GM21723 (cell line): ENCODE results near the gene ZBTB22.
"Not testable (repeated sequence)": the region's sequence is repeated elsewhere in the genome, so short reads cannot be mapped to it uniquely, and the experiment has no call there.

Experiments
- ATAC-seq: cut with Tn5 transposase; IDR thresholded peaks from one replicate; pipeline ENCODE4 v1.9.1; 2021; ENCODE audit warnings: mild to moderate bottlenecking, moderate library complexity; ENCODE audit not compliant: unreplicated experiment

The ZBTB22 gene

DNA sequence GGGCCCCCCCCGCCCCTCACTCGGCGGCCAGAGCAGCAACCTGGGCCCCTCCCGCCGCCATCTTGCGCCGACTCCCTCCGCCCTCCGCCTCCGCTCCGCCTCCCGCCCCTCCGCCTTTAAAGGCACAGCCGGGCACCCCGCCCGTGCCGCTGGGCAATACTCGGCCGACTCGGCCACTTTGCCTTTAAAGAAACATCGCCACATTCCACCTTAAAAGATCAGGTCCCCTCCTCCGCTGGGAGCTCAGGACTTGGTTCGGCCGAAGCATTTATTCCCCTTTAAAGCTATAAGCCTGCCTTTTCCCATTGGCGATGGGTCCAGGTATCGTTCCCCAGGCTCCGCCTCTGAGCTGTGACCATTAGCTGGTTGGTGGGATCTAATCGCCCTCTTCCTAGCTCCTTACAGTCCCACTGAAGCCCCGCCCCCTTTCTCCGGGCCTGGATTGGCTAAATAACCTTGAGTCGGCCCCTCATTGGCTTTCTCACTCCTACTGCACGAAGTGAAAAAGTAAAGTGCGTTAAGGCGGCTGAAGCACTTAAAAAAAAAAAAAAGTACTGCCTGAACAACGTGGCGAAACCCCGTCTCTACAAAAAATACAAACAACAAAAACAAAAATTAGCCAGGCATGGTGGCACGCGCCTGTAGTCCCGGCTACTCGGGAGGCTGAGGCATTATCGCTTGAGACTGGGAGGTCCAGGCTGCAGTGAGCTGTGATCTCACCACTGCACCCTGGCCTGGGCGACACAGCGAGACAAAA lies at the start of gene ZBTB22:
ZBTB22 (minus strand) TSS at position 76 of the 757 bp plus-strand sequence. CDS start 828 bp downstream, outside the sequence.
- ATAC-seq: peak; percentile 39

DNA sequence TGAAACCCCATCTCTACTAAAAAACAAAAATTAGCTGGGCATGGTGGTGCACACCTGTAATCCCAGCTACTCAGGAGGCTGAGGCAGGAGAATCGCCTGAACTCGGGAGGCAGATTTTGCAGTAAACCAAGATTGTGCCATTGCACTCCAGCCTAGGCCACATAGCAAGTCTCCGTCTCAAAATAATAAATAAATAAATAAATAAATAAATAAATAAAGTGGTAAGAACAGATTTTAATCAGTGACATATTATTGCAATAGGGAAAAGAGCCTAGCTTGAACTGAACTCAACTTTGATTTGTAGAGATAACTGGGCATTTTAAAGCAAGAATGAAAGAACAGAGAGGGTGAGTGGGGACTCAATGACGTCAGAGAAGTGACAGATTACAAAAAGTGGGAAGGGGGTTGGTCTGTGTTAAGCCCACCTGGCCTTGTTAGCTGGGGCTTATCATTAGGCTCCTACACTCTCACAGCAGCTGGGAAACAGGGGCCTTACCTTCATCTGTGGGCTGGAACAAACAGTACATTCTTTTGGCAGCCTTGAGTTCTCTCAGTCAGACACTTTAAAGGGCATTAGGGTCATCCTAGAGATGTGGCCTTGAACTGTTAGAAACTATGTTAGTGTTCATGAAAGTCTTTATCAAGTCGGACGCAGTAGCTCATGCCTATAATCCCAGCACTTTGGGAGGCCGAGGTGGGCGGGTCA lies 49.6 kb upstream of the ZBTB22 start:
- ATAC-seq: no peak

DNA sequence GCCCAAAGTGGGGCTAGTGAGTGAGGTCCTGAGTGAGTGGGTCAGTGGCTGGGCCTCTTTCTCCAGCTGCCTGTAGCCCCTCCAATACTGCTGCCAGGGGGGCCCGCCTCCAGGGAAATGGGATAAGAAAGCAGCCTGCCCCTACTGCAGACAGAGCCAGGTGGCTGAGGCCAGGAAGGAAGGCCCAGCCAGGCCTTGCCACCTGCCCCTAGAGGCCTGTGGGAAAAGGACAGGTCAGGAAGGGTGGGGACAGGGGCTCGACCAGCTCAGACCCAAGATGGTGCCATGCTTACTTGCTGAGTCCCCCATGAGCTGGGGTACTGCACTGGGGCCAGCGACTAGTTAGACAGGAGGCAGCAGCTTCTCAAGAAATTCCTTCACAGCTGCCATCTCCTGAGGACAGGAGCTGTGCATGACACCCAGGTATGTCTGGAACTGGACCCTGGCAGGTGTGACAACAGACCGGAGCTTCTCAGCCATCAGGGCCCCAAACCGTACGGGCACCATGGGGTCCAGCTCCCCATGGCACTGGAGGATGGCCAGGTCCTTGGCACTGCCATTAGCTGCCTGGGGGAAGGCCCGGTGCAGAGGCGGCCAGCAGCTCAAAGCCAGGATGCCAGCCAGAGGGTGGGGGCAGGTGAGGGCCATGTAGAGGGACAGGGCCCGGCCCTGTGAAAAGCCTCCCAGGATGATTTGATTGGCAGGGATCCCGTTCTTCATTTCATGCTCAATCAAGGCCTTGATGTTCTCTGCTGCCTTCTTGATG lies 47.8 kb upstream of the ZBTB22 start:
- not testable (repeated sequence) for ATAC-seq

- not testable (repeated sequence) for ATAC-seq
These were observed 47.1 kb upstream of the ZBTB22 start for GRCh38 chr6:33364475-33365205.

GRCh38 chr6:33363486-33363885 lies 45.9 kb upstream of the ZBTB22 start:
- ATAC-seq: not testable (repeated sequence)

GRCh38 chr6:33359331-33359730 lies 41.8 kb upstream of the ZBTB22 start:
- no peak for ATAC-seq

- not testable (repeated sequence) for ATAC-seq
These were observed 39.8 kb upstream of the ZBTB22 start for GRCh38 chr6:33357160-33357871.

DNA sequence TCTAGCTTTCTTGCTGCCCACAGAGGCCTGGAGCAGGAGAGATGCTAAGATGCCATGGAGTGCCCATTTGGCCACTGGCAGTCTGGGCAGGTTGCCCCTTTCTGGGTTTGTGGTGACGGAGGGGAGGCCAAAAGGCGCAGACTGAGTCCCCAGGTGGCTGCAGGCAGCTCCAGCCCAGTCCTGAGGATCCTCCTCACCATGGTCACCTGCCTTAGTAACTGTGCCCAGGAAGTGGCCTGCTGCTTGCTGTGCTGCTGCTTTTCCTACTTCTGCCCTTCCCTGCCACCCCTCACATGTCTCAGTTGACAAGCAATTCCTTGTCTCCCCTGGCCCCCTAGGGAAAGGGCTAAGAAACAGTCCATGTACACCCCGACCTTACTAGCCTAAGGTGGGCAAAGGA lies 38.8 kb upstream of the ZBTB22 start:
- ATAC-seq: no peak

- ATAC-seq: not testable (repeated sequence)
These were observed 38.3 kb upstream of the ZBTB22 start for GRCh38 chr6:33355860-33356259.

GRCh38 chr6:33347816-33348215 lies 30.3 kb upstream of the ZBTB22 start:
- no peak for ATAC-seq

GRCh38 chr6:33346972-33347371 lies 29.4 kb upstream of the ZBTB22 start:
- ATAC-seq: not testable (repeated sequence)

DNA sequence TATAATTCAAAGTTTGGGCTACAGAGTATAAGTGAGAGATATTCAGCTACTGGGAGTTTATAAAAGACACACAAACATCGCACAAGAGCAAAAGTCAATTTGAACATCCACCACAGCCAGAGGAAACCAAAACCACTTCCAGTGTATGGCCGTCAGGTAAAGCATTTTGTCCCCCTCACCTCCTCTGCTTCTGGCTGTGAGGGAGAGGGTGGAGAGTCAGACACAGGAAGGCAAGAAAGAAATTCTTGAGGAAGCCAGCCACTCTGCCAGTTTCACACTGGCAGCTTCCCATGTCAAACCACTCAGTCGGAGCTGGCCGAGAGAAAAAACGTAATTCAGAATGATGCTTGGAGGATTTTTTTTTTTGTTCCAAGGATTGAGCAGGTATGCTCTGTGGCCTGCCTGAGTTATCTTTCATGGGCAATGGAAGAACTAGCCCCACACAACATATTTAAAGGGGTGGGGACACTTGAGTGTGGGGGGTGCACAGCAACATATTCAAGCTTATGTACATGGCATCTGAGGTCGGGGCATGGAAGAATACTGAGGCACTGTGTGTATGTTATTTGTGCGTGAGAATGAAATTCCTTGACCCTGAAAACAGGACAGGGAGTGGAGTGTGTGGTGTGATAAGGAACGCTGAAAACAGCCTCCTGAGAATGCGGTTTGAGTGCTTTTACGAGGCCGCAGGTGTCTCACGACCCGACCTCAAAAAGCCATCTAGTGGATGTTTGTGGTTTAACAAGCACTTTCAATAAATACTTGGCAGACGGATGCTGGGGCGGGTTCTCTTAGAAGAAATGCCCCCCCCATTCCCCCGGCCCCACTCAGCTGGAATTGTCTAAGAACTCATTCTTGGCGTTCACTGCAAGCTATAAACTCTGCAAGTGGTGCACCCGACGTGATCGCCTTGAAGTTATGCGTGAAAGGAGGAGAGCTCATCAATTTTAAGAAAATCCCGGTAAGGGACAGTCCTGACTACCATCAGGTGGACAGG lies 27.5 kb upstream of the ZBTB22 start:
- peak; percentile 31 for ATAC-seq

DNA sequence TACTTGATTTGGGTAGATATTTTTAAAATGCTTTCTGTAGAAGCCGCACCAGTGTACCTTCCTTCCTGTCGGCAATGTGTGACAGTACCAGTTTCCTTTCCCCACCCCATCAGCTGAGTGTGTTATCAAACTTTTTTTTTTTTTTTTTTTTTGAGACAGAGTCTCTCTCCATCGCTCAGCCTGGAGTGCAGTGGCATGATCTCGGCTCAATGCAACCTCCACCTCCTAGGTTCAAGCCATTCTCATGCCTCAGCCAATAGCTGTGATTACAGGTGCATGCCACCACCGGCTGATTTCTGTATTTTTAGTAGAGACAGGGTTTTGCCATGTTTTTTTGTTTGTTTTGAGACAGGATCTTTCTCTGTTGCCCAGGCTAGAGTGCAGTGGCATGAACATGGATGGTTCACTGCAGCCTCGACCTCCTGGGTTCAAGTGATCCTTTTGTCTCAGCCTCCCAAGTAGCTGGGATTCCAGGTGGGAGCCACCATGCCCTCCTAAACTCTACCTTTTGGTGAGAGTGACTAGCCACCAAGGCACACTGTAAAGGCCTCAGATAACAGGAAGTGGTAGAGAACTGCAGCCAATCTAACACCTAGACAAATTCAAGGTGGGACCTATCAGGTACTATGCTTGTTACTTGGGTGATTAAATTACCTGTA lies 26.5 kb upstream of the ZBTB22 start:
- ATAC-seq: peak; percentile 70

DNA sequence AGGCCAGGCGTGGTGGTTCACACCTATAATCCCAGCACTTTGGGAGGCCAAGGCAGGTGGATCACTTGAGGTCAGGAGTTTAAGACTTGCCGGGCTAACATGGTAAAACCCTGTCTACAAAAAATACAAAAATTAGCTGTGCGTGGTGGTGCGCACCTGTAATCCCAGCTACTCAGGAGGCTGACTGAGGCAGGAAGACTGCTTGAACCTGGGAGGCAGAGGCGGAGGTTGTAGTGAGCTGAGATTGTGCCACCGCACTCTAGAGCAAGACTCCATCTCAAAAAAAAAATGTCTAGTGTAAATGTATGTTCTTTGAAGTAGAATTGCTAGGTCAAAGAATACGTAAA lies 26.0 kb upstream of the ZBTB22 start:
- not testable (repeated sequence) for ATAC-seq

- no peak for ATAC-seq
These were observed 21.6 kb upstream of the ZBTB22 start for GRCh38 chr6:33339193-33339592.

GRCh38 chr6:33336495-33336894 lies 19.0 kb upstream of the ZBTB22 start:
- no peak for ATAC-seq

GRCh38 chr6:33335916-33336315 lies 18.4 kb upstream of the ZBTB22 start:
- ATAC-seq: no peak

DNA sequence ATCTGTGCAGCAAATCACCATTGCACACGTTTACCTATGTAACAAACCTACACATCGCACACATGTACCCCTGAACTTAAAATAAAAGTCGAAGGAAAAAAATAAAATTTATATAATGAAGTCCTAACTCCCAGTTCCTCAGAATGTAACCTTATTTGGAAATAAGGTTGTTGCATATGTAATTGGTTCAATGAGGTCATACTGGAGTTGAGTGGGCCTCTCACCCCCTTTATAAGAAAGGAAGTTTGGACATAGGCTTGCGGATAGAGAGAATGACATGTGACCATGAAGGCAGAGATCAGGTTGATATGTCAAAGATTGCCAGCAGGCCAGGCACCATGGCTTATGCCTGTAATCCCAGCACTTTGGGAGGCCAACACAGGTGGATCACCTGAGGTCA lies 16.1 kb upstream of the ZBTB22 start:
- no peak for ATAC-seq

GRCh38 chr6:33330736-33331135 lies 13.2 kb upstream of the ZBTB22 start:
- ATAC-seq: no peak
